Endothelial cell (in vitro differentiated cells): ENCODE results near the gene OR52B6. TPM values are rescaled to one million over a fixed set of nuclear protein-coding genes. Genes with fewer than 3 reads are reported as not detected.

Experiments used
- DNase-seq: peaks from one replicate; pipeline ENCODE4 v3.0.0; 2021; ENCODE audit warnings: low spot score
- H3K27ac Mint-ChIP-seq: one replicate; pipeline ENCODE4 v1.8.0; 2021; ENCODE audit warnings: mixed read lengths, inconsistent platforms; ENCODE audit not compliant: unreplicated experiment
- H3K27me3 Mint-ChIP-seq: one replicate; pipeline ENCODE4 v1.8.0; 2021; ENCODE audit warnings: mild to moderate bottlenecking, moderate library complexity, mixed read lengths, inconsistent platforms; ENCODE audit not compliant: unreplicated experiment
- H3K36me3 Mint-ChIP-seq: one replicate; pipeline ENCODE4 v1.8.0; 2021; ENCODE audit warnings: mild to moderate bottlenecking, low read depth, mixed read lengths, inconsistent platforms; ENCODE audit not compliant: unreplicated experiment
- H3K4me1 Mint-ChIP-seq: one replicate; pipeline ENCODE4 v1.8.0; 2021; ENCODE audit warnings: mild to moderate bottlenecking, mixed read lengths, inconsistent platforms; ENCODE audit not compliant: unreplicated experiment
- H3K4me3 Mint-ChIP-seq: one replicate; pipeline ENCODE4 v1.8.0; 2021; ENCODE audit warnings: mild to moderate bottlenecking, mixed read lengths, inconsistent platforms; ENCODE audit not compliant: unreplicated experiment
- H3K9me3 Mint-ChIP-seq: one replicate; pipeline ENCODE4 v1.8.0; 2021; ENCODE audit warnings: mixed read lengths, inconsistent platforms; ENCODE audit not compliant: unreplicated experiment
- CTCF ChIP-seq: fragments of 200-600 bp; sonication (generic); IDR thresholded peaks from one replicate; pipeline ENCODE4 v1.5.0; 2021; ENCODE audit warnings: antibody characterized with exemption; ENCODE audit not compliant: unreplicated experiment
- total RNA-seq: library from RNA; stranded (reverse); fragmentation: NEBNext Ultra II Directional; extraction: Animal tissue kit (Norgen Biotek cat#: 25700); gene quantifications from one replicate; pipeline ENCODE4 v1.2.1, GENCODE V29; 2021; ENCODE audit not compliant: unreplicated experiment

Gene OR52B6
- total RNA-seq, 1 donor from 2014 or later: not detected

- Mint-ChIP-seq H3K9me3 (no peaks in the 10 kb centered on the region), H3K27ac (no peak overlapping the region), H3K36me3 (no peaks in the 10 kb centered on the region), H3K4me1 (no peaks in the 10 kb centered on the region), H3K4me3 (no peak overlapping the region), H3K27me3 (no peaks in the 10 kb centered on the region)
- no peak for TF ChIP-seq CTCF
- DNase-seq: no peak
Observed at GRCh38 chr11:5546457-5546856, 34.2 kb upstream of the OR52B6 start.

- no peak for DNase-seq
- Mint-ChIP-seq H3K27me3 (no peaks in the 10 kb centered on the region), H3K36me3 (no peaks in the 10 kb centered on the region), H3K27ac (no peak overlapping the region), H3K4me3 (no peak overlapping the region), H3K9me3 (no peaks in the 10 kb centered on the region), H3K4me1 (no peaks in the 10 kb centered on the region)
- no peak for TF ChIP-seq CTCF
Observed at GRCh38 chr11:5547982-5548381, 32.7 kb upstream of the OR52B6 start.

GRCh38 chr11:5548440-5548839 lies 32.2 kb upstream of the OR52B6 start, which contains the start of gene OR52H1:
Gene OR52H1, minus strand, starts transcription at chr11:5548540. Its CDS starts 3,035 bp downstream, at chr11:5545505.
- H3K4me3 Mint-ChIP-seq: no peak within 1 kb of the TSS
- no peaks in the 10 kb centered on the region for H3K9me3 Mint-ChIP-seq
- no peaks in the 10 kb centered on the region for H3K27me3 Mint-ChIP-seq
- DNase-seq: no peak
- H3K4me1 Mint-ChIP-seq: no peaks in the 10 kb centered on the region
- TF ChIP-seq CTCF: no peak
- H3K36me3 Mint-ChIP-seq: no peaks in the 10 kb centered on the region
- H3K27ac Mint-ChIP-seq: no peak within 1 kb of the TSS

- Mint-ChIP-seq H3K27ac (no peak overlapping the region), H3K9me3 (no peaks in the 10 kb centered on the region), H3K27me3 (no peaks in the 10 kb centered on the region), H3K4me3 (no peak overlapping the region), H3K4me1 (no peaks in the 10 kb centered on the region), H3K36me3 (no peaks in the 10 kb centered on the region)
- no peak for DNase-seq
- TF ChIP-seq CTCF: no peak
Observed at GRCh38 chr11:5550440-5551095, 30.1 kb upstream of the OR52B6 start.

GRCh38 chr11:5553343-5553742 lies 27.3 kb upstream of the OR52B6 start:
- no peaks in the 10 kb centered on the region for H3K36me3 Mint-ChIP-seq
- no peaks in the 10 kb centered on the region for H3K27me3 Mint-ChIP-seq
- DNase-seq: no peak
- no peak overlapping the region for H3K4me3 Mint-ChIP-seq
- peaks cover 10% of the 10 kb centered on the region for H3K4me1 Mint-ChIP-seq
- no peak for TF ChIP-seq CTCF
- no peaks in the 10 kb centered on the region for H3K9me3 Mint-ChIP-seq
- H3K27ac Mint-ChIP-seq: no peak overlapping the region
